HG02981 (cell line): ENCODE results near the gene TM9SF1.

Experiments used
- ATAC-seq: cut with Tn5 transposase; IDR thresholded peaks from one replicate; pipeline ENCODE4 v1.9.1; 2021; ENCODE audit warnings: mild to moderate bottlenecking, moderate library complexity; ENCODE audit not compliant: unreplicated experiment

TM9SF1 gene

DNA sequence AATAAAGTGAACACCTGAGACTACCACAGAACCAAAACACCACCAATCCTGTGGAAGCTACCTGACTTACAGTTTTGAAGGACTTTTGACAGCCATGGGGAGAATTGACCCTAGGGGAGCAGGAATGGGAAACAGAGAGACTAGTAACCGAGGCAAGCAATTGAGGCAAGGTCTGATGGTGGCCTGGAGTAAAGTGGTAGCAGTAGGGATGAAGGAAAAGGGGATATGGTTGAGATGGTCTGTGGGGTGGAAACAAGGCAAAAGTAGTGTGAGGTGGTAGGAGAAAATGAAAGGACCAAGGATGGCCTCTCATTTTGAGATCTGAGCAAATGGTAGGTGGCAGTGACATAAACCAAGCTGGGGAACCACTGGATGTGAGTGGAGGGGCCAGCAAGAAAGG is 38.4 kb downstream of the TM9SF1 start:
- no peak for ATAC-seq

DNA sequence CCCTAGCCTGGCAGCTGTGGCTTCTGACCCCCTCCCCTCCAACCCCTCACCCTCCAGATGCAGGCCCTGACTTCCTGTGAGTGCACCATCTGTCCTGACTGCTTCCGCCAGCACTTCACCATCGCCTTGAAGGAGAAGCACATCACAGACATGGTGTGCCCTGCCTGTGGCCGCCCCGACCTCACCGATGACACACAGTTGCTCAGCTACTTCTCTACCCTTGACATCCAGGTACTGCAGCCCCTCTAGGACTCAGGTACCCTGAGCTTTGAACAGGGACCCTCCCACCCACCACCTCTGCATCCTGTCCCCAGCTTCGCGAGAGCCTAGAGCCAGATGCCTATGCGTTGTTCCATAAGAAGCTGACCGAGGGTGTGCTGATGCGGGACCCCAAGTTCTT is 40.1 kb downstream of the TM9SF1 start:
- ATAC-seq = no peak

- no peak for ATAC-seq
These were observed 43.7 kb downstream of the TM9SF1 start for GRCh38 chr14:24151404-24152080.

GRCh38 chr14:24150993-24151392 is 44.2 kb downstream of the TM9SF1 start:
- ATAC-seq = no peak

DNA sequence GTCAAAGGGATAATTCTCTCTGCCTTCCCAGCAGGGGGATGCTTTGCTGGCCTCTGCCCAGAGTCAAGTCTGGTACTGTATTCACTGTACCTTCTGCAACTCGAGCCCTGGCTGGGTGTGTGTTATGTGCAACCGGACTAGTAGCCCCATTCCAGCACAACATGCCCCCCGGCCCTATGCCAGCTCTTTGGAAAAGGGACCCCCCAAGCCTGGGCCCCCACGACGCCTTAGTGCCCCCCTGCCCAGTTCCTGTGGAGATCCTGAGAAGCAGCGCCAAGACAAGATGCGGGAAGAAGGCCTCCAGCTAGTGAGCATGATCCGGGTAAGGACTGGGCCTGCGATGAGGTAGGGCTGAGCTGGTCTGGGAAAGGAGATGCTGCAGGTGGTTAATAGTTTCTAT is 44.7 kb downstream of the TM9SF1 start:
- ATAC-seq = no peak

DNA sequence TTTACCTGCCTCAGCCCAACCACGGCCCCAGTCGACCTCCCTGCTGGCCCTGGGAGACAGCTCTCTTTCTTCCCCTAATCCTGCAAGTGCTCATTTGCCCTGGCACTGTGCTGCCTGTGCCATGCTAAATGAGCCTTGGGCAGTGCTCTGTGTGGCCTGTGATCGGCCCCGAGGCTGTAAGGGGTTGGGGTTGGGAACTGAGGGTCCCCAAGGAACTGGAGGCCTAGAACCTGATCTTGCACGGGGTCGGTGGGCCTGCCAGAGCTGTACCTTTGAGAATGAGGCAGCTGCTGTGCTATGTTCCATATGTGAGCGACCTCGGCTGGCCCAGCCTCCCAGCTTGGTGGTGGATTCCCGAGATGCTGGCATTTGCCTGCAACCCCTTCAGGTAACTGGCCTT is 45.2 kb downstream of the TM9SF1 start:
- ATAC-seq = no peak

DNA sequence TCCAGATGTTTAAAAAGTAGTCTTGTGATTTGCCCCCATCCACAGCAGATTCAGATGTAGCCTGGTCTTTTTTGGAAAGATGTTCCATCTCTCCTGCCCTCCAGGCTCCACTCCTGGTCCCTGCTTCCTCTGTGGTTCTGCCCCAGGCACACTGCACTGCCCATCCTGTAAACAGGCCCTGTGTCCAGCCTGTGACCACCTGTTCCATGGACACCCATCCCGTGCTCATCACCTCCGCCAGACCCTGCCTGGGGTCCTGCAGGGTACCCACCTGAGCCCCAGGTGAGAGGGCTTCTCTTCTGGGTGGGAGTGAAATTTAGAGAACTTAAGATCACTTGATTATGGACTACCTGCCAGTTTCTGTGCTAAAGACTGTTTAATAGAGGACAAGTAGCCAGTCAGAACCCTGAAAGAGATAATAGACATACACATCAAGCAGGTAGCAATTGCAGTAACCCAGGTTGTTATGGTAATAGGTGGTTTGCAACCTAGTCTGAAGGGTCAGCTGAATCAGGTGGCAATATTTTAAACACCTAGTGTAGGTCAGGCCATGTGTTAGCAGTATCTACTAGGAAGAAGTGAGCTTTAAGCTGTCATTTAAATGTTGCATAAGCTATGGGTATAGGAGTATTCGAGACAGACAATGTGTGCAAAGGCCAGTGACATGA is 45.8 kb downstream of the TM9SF1 start:
- ATAC-seq = no peak

DNA sequence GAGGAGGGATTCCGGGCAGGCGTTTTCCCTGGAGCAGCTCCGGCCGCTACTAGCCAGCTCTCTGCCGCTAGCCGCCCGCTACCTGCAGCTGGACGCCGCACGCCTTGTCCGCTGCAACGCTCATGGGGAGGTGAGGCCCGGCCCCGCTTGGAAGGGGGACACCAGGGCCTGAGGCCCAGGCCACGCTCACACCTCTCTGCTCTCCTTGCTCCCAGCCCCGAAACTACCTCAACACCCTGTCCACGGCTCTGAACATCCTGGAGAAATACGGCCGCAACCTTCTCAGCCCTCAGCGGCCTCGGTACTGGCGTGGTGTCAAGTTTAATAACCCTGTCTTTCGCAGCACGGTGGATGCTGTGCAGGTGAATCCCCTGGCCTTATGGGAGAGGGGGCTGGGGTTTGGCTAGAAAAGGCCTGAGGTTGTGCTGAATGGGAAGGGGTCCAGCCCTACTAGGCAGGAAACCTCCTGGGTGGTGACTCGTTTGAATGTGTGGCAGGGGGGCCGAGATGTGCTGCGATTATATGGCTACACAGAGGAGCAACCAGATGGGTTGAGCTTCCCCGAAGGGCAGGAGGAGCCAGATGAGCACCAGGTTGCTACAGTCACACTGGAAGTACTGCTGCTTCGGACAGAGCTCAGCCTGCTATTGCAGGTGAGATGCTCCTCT is 47.3 kb downstream of the TM9SF1 start:
- ATAC-seq = no peak

- ATAC-seq = peak; percentile 83
These were observed 48.1 kb downstream of the TM9SF1 start, which contains the start of gene RNF31 for GRCh38 chr14:24146978-24147760. Gene RNF31, plus strand, starts transcription at chr14:24147498. Its CDS starts 201 bp downstream, at chr14:24147699.

GRCh38 chr14:24146453-24146977 is 48.7 kb downstream of the TM9SF1 start, which contains the start of gene PSME2:
Gene PSME2, minus strand, starts transcription at chr14:24146610. Its CDS starts 29 bp downstream, at chr14:24146581.
- peak; percentile 55 for ATAC-seq

GRCh38 chr14:24145690-24146452 is 49.4 kb downstream of the TM9SF1 start:
- no peak for ATAC-seq

DNA sequence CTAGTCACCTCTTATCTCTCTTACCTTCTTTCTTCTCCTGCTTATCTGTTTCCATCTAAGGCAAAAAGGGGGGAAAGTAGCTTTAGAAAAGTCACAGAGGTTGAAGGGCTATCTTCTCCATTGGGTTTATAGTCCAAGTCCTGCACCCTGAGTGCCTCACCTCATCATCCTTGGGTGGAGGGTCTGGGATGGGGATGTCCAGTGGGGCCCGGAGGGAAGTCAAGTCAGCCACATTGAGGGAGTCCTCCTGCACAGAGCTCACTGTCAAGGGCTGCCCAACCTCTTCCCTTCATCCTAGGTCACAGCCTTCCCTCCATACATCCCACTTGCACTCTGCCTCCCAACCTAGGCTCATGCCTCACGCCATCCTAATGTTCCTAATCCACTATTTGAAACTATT is 50.0 kb downstream of the TM9SF1 start:
- no peak for ATAC-seq

- no peak for ATAC-seq
These were observed 50.8 kb downstream of the TM9SF1 start for GRCh38 chr14:24144451-24144850.

GRCh38 chr14:24143511-24143910 is 51.7 kb downstream of the TM9SF1 start:
- ATAC-seq = no peak

GRCh38 chr14:24141097-24141880 is 54.0 kb downstream of the TM9SF1 start, which contains the start of gene EMC9:
Gene EMC9, minus strand, starts transcription at chr14:24141591. Its CDS starts 287 bp downstream, at chr14:24141304.
- ATAC-seq = peak; percentile 85

DNA sequence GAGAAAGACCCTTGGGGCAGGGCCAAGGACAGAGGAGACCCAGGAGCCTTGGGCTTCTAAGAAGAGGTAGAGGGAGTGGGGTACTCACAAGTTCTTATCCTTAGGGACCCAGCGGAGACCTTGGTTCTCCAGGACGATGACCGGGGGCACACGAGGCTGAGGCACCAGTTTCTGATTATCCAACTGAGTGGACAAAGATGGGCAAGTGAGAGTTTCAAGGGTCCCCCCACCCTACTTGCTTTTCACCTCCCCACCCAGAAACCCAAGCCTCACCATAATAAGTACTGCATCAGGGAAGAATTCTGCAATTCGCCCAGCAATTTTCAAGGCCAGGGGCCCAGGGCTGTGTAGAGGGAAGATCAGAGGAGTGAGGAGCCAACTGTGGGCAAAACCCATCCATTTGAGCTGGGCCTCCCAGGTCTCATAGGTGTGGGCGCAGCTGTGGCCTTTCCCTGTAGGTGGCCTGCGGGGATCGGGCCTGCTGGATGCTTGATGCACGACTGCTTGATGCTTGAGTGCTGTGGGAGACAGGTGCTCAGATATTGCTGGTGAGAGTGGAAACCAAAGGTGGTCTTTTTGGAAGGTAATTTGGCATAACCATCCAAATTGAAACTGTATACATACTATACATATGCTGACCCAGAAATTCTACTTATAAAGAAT is 55.8 kb downstream of the TM9SF1 start:
- ATAC-seq = no peak
